HG02588 (cell line): ENCODE measurements around the gene ATAD5.
"Not testable (repeated sequence)": the region's sequence is repeated elsewhere in the genome, so short reads cannot be mapped to it uniquely, and the experiment has no call there.

Source experiments
- ATAC-seq: cut with Tn5 transposase; IDR thresholded peaks from one replicate; pipeline ENCODE4 v1.9.1; 2021; ENCODE audit warnings: mild to moderate bottlenecking, moderate library complexity; ENCODE audit not compliant: unreplicated experiment

Gene ATAD5

GRCh38 chr17:30910151-30910550 is 78.4 kb downstream of the ATAD5 start:
- not testable (repeated sequence) for ATAC-seq

DNA sequence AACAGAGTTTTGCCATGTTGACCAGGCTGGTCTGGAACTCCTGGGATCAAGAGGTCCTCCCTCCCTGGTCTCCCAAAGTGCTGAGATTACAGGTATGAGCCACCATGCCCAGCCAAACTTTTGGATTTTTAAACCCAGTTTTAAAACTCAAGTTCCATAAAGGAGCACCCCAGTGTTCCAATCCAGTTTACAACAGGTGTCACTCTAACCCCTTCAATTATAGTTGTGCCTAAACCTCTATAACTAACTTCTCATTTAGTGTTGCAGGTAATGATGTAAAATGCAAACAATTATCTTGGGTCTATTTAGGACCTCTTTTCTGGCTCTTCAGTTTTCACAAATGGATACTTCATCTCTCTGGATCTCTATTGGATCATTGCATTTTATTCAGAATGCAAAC is 82.2 kb downstream of the ATAD5 start:
- ATAC-seq = no peak

DNA sequence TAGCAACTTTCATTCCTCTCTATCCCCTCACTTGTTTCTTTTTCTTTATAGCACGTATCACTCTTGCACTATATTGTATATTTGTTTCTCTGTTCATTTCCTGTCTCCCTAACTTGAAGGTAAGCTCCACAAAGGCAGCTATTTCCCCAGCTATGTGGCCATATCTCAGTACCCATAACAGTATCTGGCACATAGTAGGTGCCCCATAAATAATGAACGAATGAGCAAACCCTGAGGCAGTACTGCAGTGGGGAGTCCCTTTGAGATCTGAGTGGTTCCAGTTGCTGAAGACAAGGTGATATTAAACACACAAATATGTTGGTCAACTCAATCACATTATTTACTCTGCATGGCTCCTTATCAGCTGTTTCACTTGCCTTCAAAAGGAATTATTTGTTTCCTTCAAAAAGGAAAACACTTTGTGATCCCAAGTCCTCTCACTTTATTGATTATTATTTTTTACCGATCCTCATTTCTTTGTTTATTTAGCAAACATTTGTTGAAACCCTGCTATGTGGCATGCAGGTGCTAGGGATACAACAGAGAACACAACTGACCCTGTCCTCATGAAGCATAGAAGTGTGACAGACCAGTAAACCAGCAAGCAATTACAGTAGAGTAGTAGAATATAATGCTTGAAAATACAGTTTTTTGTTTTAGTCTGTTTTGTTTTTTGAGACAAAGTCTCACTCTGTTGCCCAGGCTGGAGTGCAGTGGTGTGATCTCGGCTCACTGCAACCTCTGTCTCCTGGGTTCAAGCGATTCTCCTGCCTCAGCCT is 84.3 kb downstream of the ATAD5 start:
- no peak for ATAC-seq

GRCh38 chr17:30917050-30917449 is 85.3 kb downstream of the ATAD5 start:
- ATAC-seq = no peak

DNA sequence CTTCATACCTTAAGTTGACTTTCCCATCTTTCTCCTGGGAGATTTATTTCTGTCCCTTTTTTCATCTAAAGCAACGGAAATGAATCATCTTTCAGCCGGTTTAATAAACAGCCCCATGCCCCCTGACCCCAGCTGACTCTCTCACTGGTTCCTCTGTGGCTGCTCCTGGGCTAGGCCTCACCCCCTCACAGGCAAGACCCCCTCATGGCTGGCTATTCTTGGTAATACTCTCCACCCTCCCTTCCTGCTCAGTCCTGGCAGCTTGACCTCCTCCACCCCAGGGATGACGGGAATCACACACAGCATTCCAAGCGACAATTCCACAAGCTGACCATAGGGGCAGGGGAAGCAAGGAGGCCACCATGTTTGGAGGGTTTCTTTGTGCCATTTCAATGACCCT is 88.5 kb downstream of the ATAD5 start:
- no peak for ATAC-seq

DNA sequence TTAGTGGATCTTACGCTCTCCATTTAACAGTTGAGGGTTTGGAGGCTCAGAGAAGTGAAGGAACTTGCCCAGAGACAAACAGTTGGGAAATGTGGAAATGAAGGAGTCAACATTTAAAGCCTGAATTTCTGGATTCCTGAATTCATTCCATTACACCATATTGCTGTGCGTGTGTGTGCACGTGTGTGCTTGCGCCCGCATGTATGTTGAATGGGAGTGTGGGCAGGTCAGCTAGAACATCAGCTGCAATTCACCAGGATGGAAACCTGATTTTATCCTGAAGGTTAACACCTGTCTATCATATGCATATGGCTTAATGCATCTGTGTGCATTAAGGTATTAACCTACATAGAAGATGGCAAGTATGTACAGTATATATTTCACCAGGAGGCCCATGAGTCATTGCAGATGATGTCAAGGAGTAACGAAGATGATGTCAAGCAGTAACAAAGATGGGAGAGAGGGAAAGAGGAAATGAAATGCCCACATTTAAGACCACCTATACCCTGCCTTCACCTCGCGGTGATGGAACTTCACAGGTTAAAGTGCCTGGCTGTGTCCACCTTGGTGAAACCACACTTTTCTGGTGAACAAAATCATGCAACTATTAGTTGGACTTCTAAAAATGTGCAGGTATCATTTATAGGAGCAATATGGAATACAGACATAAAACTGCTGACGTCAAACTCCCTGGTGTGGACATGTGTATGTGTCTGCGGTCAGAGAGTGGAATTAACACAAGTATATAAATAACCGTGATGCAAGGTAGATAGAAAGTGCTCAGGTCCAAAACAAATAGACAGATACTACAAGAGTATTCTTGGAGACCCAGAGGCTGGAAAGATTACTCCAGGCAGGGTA is 89.1 kb downstream of the ATAD5 start:
- no peak for ATAC-seq

GRCh38 chr17:30921544-30922196 is 89.9 kb downstream of the ATAD5 start, which contains the start of gene ADAP2:
Gene ADAP2, plus strand, starts transcription at chr17:30921945. Its CDS starts 70 bp downstream, at chr17:30922015.
- ATAC-seq = no peak

GRCh38 chr17:30922235-30923030 is 90.7 kb downstream of the ATAD5 start:
- no peak for ATAC-seq

GRCh38 chr17:30924341-30924740 is 92.6 kb downstream of the ATAD5 start:
- ATAC-seq = no peak

- ATAC-seq = no peak
Measured at GRCh38 chr17:30926516-30926915, 94.8 kb downstream of the ATAD5 start.

DNA sequence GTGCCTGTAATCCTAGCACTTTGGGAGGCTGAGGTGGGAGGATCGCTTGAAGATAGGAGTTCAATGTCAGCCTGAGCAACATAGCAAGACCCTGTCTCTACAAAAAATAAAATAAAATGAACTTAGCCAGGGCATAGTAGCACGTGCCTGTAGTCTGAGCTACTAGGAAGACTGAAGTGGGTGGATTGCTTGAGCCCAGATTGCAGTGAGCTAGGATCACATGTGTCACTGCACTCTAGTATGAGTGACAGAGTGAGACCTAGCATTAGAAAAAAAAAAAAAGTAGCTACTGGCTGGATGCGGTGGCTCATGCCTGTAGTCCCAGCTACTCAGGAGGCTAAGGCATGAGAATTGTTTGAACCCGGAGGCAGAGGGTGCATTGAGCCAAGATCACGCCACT is 96.0 kb downstream of the ATAD5 start:
- ATAC-seq = no peak

- no peak for ATAC-seq
Measured at GRCh38 chr17:30928584-30928983, 96.8 kb downstream of the ATAD5 start.

DNA sequence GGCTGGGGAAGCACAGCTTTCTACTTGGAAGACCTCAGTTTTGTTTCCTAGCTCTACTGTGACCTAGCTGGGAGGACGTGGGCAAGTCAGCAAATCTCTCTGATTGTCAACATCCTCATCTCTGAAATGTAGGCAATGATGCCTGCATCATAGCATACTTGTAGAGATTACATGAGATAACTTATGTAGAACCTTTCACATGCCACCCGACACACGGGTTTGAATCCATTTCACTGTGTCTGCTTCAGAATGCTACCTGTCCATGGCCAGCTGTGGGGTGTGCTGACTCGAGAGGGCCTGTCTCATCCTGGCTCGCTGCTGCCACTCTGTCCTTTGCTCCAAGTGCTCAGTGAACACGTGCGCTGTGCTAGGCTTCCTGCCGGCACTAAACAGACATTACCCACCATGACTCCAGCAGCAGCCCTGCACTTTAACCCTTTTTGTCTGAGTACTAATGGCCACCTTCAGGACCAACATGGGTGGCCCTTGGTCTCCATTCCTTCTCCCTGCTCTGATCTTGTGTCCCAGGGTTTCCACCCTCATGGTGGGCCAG is 97.4 kb downstream of the ATAD5 start:
- no peak for ATAC-seq

DNA sequence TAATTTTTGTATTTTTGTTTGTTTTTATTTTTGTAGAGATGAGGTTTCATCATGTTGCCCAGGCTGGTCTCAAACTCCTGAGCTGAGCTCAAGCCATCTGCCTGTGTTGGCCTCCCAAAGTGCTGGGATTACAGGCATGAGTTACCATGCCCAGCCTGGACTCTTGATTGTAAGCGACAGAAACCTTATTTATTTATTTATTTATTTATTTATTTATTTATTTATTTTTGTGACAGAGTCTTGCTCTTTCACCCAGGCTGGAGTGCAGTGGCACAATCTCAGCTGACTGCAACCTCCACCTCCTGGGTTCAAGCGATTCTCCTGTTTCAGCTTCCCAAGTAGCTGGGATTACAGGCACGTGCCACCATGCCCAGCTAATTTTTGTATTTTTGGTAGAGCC is 98.1 kb downstream of the ATAD5 start:
- ATAC-seq = not testable (repeated sequence)

GRCh38 chr17:30930495-30930894 is 98.7 kb downstream of the ATAD5 start:
- no peak for ATAC-seq

GRCh38 chr17:30931582-30931981 is 99.8 kb downstream of the ATAD5 start:
- ATAC-seq = not testable (repeated sequence)

DNA sequence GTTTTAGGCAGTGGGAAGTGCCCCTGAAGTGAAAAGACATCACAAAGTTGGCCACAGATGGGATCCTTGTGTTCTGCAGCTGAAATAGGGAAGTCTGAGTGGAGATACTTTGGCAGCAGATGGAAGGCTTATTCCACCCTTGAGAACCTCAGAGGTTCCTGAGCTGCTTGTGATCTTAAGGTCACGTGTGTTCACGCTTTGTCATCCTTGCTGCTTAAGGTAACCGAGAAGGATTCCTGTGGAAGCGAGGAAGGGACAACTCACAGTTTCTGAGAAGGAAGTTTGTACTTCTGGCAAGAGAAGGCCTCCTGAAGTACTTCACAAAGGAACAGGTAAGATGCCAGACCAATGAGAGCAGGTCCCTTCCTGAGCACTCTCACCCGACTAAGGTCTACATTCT is 102.2 kb downstream of the ATAD5 start:
- no peak for ATAC-seq

GRCh38 chr17:30939051-30939689 is 107.4 kb downstream of the ATAD5 start:
- no peak for ATAC-seq

DNA sequence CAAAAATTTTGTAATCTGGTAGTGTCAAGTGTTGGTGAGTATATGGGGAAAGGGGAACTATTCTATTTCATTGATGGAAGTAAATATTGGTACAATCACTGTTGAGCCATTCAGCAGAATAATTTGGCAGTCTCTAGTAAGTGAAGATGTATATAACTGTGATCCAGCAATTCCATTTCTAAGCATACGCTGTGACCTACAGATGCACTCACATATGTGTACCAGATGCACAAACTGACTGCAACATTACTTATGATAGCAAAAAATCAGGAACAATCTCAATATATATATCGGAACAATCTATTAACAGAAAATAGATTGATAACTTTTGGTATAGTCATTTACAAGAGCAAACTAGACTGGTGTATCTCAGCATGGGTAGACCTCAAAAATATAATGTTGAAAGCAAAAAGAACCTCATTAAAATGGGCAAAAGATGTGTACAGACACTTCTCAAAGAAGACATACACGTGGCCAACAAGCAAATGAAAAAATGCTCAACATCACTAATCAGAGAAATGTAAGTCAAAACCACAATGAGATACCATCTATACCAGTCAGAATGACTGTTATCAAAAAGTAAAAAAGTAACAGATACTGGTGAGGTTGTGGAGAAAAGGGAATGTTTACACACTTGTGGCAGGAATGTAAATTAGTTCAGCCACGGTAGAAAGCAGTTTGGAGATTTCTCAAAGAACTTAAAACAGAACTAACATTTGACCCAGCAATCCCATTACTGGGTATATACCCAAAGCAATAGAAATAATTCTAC is 110.7 kb downstream of the ATAD5 start:
- no peak for ATAC-seq
